DND-41 (cell line): Measurements from ENCODE around the gene COL15A1.

Experiments used
- ATAC-seq: fragments of 200-7000 bp; cut with Tn5 transposase; 3 replicates; pipeline ENCODE4 v1.9.1; 2021; ENCODE audit warnings: low read depth; ENCODE audit not compliant: insufficient read depth
- DNase-seq: peaks from one replicate; pipeline ENCODE4 v3.0.0-alpha.2; 2020
- H2AFZ ChIP-seq: 2 replicates; pipeline ENCODE4 v1.6.0; 2012; ENCODE audit warnings: low read depth, low read length
- H3K27ac ChIP-seq: 2 replicates; pipeline ENCODE4 v1.5.1; 2012; ENCODE audit warnings: low read length, inconsistent platforms
- H3K27me3 ChIP-seq: fragments of 200-600 bp; sonication (generic); 2 replicates; pipeline ENCODE4 v1.6.0; 2012; ENCODE audit warnings: low read length, mild to moderate bottlenecking, inconsistent platforms; ENCODE audit not compliant: insufficient read depth, poor library complexity
- H3K36me3 ChIP-seq: 2 replicates; pipeline ENCODE4 v1.5.1; 2012; ENCODE audit warnings: low read length, inconsistent platforms; ENCODE audit not compliant: insufficient read depth
- H3K4me1 ChIP-seq: 2 replicates; pipeline ENCODE4 v1.5.1; 2012; ENCODE audit warnings: mild to moderate bottlenecking, low read length; ENCODE audit not compliant: insufficient read depth
- H3K4me2 ChIP-seq: 2 replicates; pipeline ENCODE4 v1.6.0; 2012; ENCODE audit warnings: mild to moderate bottlenecking, moderate library complexity, low read length, inconsistent platforms; ENCODE audit not compliant: insufficient read depth
- H3K4me3 ChIP-seq, 2 experiments: fragments of 200-600 bp in 1 of 2; shearing (Covaris generic) in 1 of 2; 2 replicates each; pipeline ENCODE4 v1.5.1; 2012 to 2016; ENCODE audit warnings: inconsistent platforms in 2 of 2, low read length in 2 of 2, mild to moderate bottlenecking in 2 of 2, low read depth in 1 of 2, moderate library complexity in 1 of 2
- H3K79me2 ChIP-seq: 2 replicates; pipeline ENCODE4 v1.6.0; 2012; ENCODE audit warnings: low read length, inconsistent platforms; ENCODE audit not compliant: insufficient read depth
- H3K9ac ChIP-seq: 2 replicates; pipeline ENCODE4 v1.6.0; 2012; ENCODE audit warnings: low read depth, mild to moderate bottlenecking, inconsistent platforms, low read length, moderate library complexity
- H3K9me3 ChIP-seq: 2 replicates; pipeline ENCODE4 v1.5.1; 2012; ENCODE audit warnings: low read length, moderate library complexity, mild to moderate bottlenecking, inconsistent platforms; ENCODE audit not compliant: insufficient read depth, severe bottlenecking
- H4K20me1 ChIP-seq: 2 replicates; pipeline ENCODE4 v1.6.0; 2012; ENCODE audit warnings: low read length; ENCODE audit not compliant: insufficient read depth
- CTCF ChIP-seq: IDR thresholded peaks from 2 replicates; pipeline ENCODE4 v1.5.1; 2012; ENCODE audit warnings: borderline replicate concordance, low read length, moderate library complexity, mild to moderate bottlenecking; ENCODE audit not compliant: poor library complexity, severe bottlenecking; ENCODE audit errors: extremely low read depth
- EZH2 ChIP-seq: IDR thresholded peaks from 3 replicates; pipeline ENCODE4 v1.6.1; 2012; ENCODE audit warnings: borderline replicate concordance, low read depth, mild to moderate bottlenecking, moderate library complexity, low read length, inconsistent platforms; ENCODE audit not compliant: severe bottlenecking

Gene COL15A1

GRCh38 chr9:99049228-99049627 lies 105.5 kb downstream of the COL15A1 start:
- Histone ChIP-seq H3K36me3 (no peaks in the 10 kb centered on the region), H4K20me1 (no peaks in the 10 kb centered on the region), H2AFZ (no peak overlapping the region), H3K27me3 (no peaks in the 10 kb centered on the region), H3K4me2 (no peak overlapping the region), H3K79me2 (no peaks in the 10 kb centered on the region), H3K4me3 (no peak overlapping the region), H3K9me3 (peaks cover 5% of the 10 kb centered on the region), H3K27ac (no peak overlapping the region), H3K9ac (no peak overlapping the region), H3K4me1 (peaks cover 12% of the 10 kb centered on the region)
- no peak for TF ChIP-seq EZH2
- no peak for TF ChIP-seq CTCF
- ATAC-seq (no peak), DNase-seq (no peak)

- Histone ChIP-seq H3K4me3 (no peak overlapping the region), H4K20me1 (no peaks in the 10 kb centered on the region), H3K79me2 (no peaks in the 10 kb centered on the region), H3K27ac (no peak overlapping the region), H2AFZ (no peak overlapping the region), H3K4me2 (no peak overlapping the region), H3K9me3 (peaks cover 5% of the 10 kb centered on the region), H3K4me1 (peaks cover 12% of the 10 kb centered on the region), H3K9ac (no peak overlapping the region), H3K27me3 (no peaks in the 10 kb centered on the region), H3K36me3 (no peaks in the 10 kb centered on the region)
- DNase-seq (no peak), ATAC-seq (no peak)
- no peak for TF ChIP-seq EZH2
- TF ChIP-seq CTCF = no peak
Observed at GRCh38 chr9:99049641-99050040, 105.9 kb downstream of the COL15A1 start.

GRCh38 chr9:99050292-99050911 lies 106.7 kb downstream of the COL15A1 start:
- no peak for TF ChIP-seq EZH2
- TF ChIP-seq CTCF = no peak
- Histone ChIP-seq H3K9ac (no peak overlapping the region), H3K27ac (no peak overlapping the region), H3K27me3 (no peaks in the 10 kb centered on the region), H2AFZ (no peak overlapping the region), H3K4me1 (peaks cover 12% of the 10 kb centered on the region), H3K4me3 (no peak overlapping the region), H3K36me3 (no peaks in the 10 kb centered on the region), H3K79me2 (no peaks in the 10 kb centered on the region), H3K9me3 (no peaks in the 10 kb centered on the region), H4K20me1 (no peaks in the 10 kb centered on the region), H3K4me2 (no peak overlapping the region)
- ATAC-seq = peak; percentile 17; the same call in 1 of the 3 replicates
- no peak for DNase-seq
